ENCODE measurements around the gene RFK.

Gene RFK

GRCh38 chr9:76336027-76336426 lies 58.2 kb downstream of the RFK start:
- H3K4me1 Mint-ChIP-seq = no peaks in the 10 kb centered on the region
- H3K36me3 Mint-ChIP-seq (ENCODE audit: insufficient read depth) = no peaks in the 10 kb centered on the region
- ATAC-seq (replicated peaks; ENCODE audit: extremely low read depth, poor library complexity, severe bottlenecking) = no peak
- peaks cover 53% of the 10 kb centered on the region for H3K27me3 Mint-ChIP-seq
- H3K27ac Mint-ChIP-seq (ENCODE audit: low read depth) = no peak overlapping the region
- H3K4me3 Mint-ChIP-seq = no peak overlapping the region
- DNase-seq (ENCODE audit: low spot score in 2 of 2) = no peak
- H3K9me3 Mint-ChIP-seq = no peaks in the 10 kb centered on the region
